IMR-90 (cell line): ENCODE data around the gene MYL6. TPM values are rescaled to one million over a fixed set of nuclear protein-coding genes. Genes with fewer than 3 reads are reported as not detected.

Experiments
- ATAC-seq: fragments of 200-7000 bp; cut with Tn5 transposase; 2 replicates; pipeline ENCODE4 v1.9.1; 2020; ENCODE audit warnings: low read depth, mild to moderate bottlenecking, moderate library complexity
- BruUV-seq: library from RNA; stranded (reverse); fragments of 400-500 nt; replicated peaks from 2 replicates; lab custom pipeline; 2021; lab: Mats Ljungman, UMichigan
- CTCF ChIA-PET: fragments of 300-600 bp; formaldehyde crosslinking; extraction: SDS; loops from one replicate; lab custom pipeline; 2021; ENCODE audit warnings: antibody characterized with exemption; lab: Yijun Ruan, JAX
- POLR2A ChIA-PET: fragments of 300-600 bp; sonication (Branson Sonifier 250); formaldehyde crosslinking; loops from one replicate; lab custom pipeline; 2022; ENCODE audit warnings: antibody characterized with exemption; ENCODE audit not compliant: unreplicated experiment; lab: Charles Lee
- DNase-seq: peaks from one replicate; pipeline ENCODE4 v3.0.0; 2013
- H2AFZ ChIP-seq: replicated peaks from 2 replicates; pipeline ENCODE3; 2013; ENCODE audit warnings: low read length, mild to moderate bottlenecking; ENCODE audit not compliant: poor library complexity
- H2AK5ac ChIP-seq: 2 replicates; pipeline ENCODE4 v1.6.1; 2013; ENCODE audit warnings: low read depth, low read length, inconsistent platforms
- H2AK9ac ChIP-seq: replicated peaks from 2 replicates; pipeline ENCODE3; 2013; ENCODE audit warnings: mild to moderate bottlenecking, low read depth, low read length, moderate library complexity; ENCODE audit not compliant: poor library complexity
- H2BK120ac ChIP-seq: 2 replicates; pipeline ENCODE4 v1.6.1; 2013; ENCODE audit warnings: low read depth, low read length, inconsistent platforms
- H2BK15ac ChIP-seq: 3 replicates; pipeline ENCODE4 v1.6.1; 2013; ENCODE audit warnings: low read depth, low read length, inconsistent platforms
- H2BK20ac ChIP-seq: 2 replicates; pipeline ENCODE4 v1.6.1; 2013; ENCODE audit warnings: low read depth, mild to moderate bottlenecking, inconsistent platforms, low read length, moderate library complexity
- H2BK5ac ChIP-seq: 2 replicates; pipeline ENCODE4 v1.6.1; 2013; ENCODE audit warnings: mild to moderate bottlenecking, low read depth, low read length, inconsistent platforms; ENCODE audit not compliant: poor library complexity, severe bottlenecking
- H3K14ac ChIP-seq: replicated peaks from 2 replicates; pipeline ENCODE4 v1.6.1; 2013; ENCODE audit warnings: low read depth, low read length, inconsistent platforms
- H3K18ac ChIP-seq: 2 replicates; pipeline ENCODE4 v1.6.1; 2013; ENCODE audit warnings: low read depth, low read length, control low read depth
- H3K23ac ChIP-seq: 2 replicates; pipeline ENCODE4 v1.6.1; 2013; ENCODE audit warnings: low read depth, low read length, inconsistent platforms
- H3K27ac ChIP-seq: 2 replicates; pipeline ENCODE4 v1.5.1; 2013; ENCODE audit warnings: mild to moderate bottlenecking, control low read depth, low read length; ENCODE audit not compliant: insufficient read depth
- H3K27me3 ChIP-seq: 2 replicates; pipeline ENCODE4 v1.6.1; 2013; ENCODE audit warnings: low read length; ENCODE audit not compliant: control insufficient read depth, insufficient read depth
- H3K36me3 ChIP-seq: 2 replicates; pipeline ENCODE4 v1.6.1; 2013; ENCODE audit warnings: low read length, mixed read lengths; ENCODE audit not compliant: control insufficient read depth, insufficient read depth
- H3K4ac ChIP-seq: 2 replicates; pipeline ENCODE4 v1.6.1; 2013; ENCODE audit warnings: low read depth, low read length, inconsistent platforms
- H3K4me1 ChIP-seq: 2 replicates; pipeline ENCODE4 v1.6.1; 2013; ENCODE audit warnings: low read length, mixed read lengths; ENCODE audit not compliant: control insufficient read depth, insufficient read depth
- H3K4me2 ChIP-seq: 2 replicates; pipeline ENCODE4 v1.6.1; 2013; ENCODE audit warnings: low read depth, mild to moderate bottlenecking, control low read depth, low read length, moderate library complexity
- H3K4me3 ChIP-seq: 2 replicates; pipeline ENCODE4 v1.5.1; 2013; ENCODE audit warnings: low read depth, mild to moderate bottlenecking, control low read depth, low read length, moderate library complexity; ENCODE audit not compliant: insufficient read depth
- H3K56ac ChIP-seq: 2 replicates; pipeline ENCODE4 v1.6.1; 2013; ENCODE audit warnings: low read length, inconsistent platforms; ENCODE audit not compliant: insufficient read depth; ENCODE audit errors: extremely low read depth
- H3K79me1 ChIP-seq, 2 experiments: 2 replicates each; pipeline ENCODE4 v1.6.1; 2013; ENCODE audit warnings: low read length in 2 of 2, inconsistent platforms in 1 of 2, low read depth in 1 of 2
- H3K9ac ChIP-seq: 2 replicates; pipeline ENCODE4 v1.6.1; 2013; ENCODE audit warnings: low read depth, low read length, control low read depth
- H3K9me1 ChIP-seq: 2 replicates; pipeline ENCODE4 v1.6.1; 2013; ENCODE audit warnings: low read length, inconsistent platforms; ENCODE audit not compliant: insufficient read depth
- H3K9me3 ChIP-seq: 2 replicates; pipeline ENCODE4 v1.6.1; 2013; ENCODE audit warnings: low read length; ENCODE audit not compliant: control insufficient read depth, insufficient read depth
- H4K20me1 ChIP-seq: 2 replicates; pipeline ENCODE4 v1.6.1; 2013; ENCODE audit warnings: low read length, inconsistent platforms; ENCODE audit not compliant: insufficient read depth
- H4K5ac ChIP-seq: 2 replicates; pipeline ENCODE4 v1.6.1; 2013; ENCODE audit warnings: mild to moderate bottlenecking, low read depth, low read length, control low read depth
- H4K8ac ChIP-seq, 2 experiments: 2 replicates each; pipeline ENCODE4 v1.6.1; 2013; ENCODE audit warnings: low read depth in 2 of 2, low read length in 2 of 2, control low read depth in 1 of 2, inconsistent platforms in 1 of 2
- H4K91ac ChIP-seq: 2 replicates; pipeline ENCODE4 v1.6.1; 2013; ENCODE audit warnings: low read depth, low read length, inconsistent platforms; ENCODE audit not compliant: insufficient read depth
- CHD1 ChIP-seq: IDR thresholded peaks from 2 replicates; pipeline ENCODE4 v1.6.1; 2012; ENCODE audit warnings: low read depth, low read length, improper control_type of control experiment
- CTCF ChIP-seq: conservative IDR thresholded peaks from 2 replicates; pipeline ENCODE4 v1.5.1; 2012; ENCODE audit warnings: mild to moderate bottlenecking, low read depth, low read length, improper control_type of control experiment
- ELK1 ChIP-seq: fragments of 150-350 bp; IDR thresholded peaks from 2 replicates; pipeline ENCODE4 v1.6.1; 2016; ENCODE audit warnings: low read depth, mild to moderate bottlenecking, low read length, moderate library complexity, borderline replicate concordance
- FOS ChIP-seq: fragments of 150-350 bp; IDR thresholded peaks from 2 replicates; pipeline ENCODE4 v1.6.1; 2016; ENCODE audit warnings: low read depth, low read length
- MXI1 ChIP-seq: IDR thresholded peaks from 2 replicates; pipeline ENCODE4 v1.6.1; 2012; ENCODE audit warnings: low read depth, mild to moderate bottlenecking, low read length, moderate library complexity, borderline replicate concordance
- NFE2L2 ChIP-seq: fragments of 150-350 bp; IDR thresholded peaks from 2 replicates; pipeline ENCODE4 v1.6.1; 2016; ENCODE audit warnings: low read depth, mild to moderate bottlenecking, low read length
- SMC3 ChIP-seq: fragments of 150-350 bp; IDR thresholded peaks from 2 replicates; pipeline ENCODE4 v1.6.1; 2016; ENCODE audit warnings: low read depth, mild to moderate bottlenecking, antibody characterized with exemption, low read length, moderate library complexity
- whole genome bisulfite sequencing, 2 experiments: methylation state at CpG; one replicate each; pipeline versions ENCODE4 v1.1.5 to v1.1.7; 2013; ENCODE audit warnings: missing lambda C conversion rate in 2 of 2; ENCODE audit not compliant: insufficient read length in 1 of 2; ENCODE audit errors: extremely low coverage in 2 of 2; 5-methylcytosine and 5-hydroxymethylcytosine counted together
- dilution Hi-C: fragments of 300-500 bp; cut with HindIII; formaldehyde crosslinking; loops from one replicate; pipeline ENCODE4 v1.14.3; 2018; ENCODE audit warnings: low sequenced_read_pairs; ENCODE audit not compliant: unreplicated experiment
- in situ Hi-C: fragments of 300-500 bp; cut with MboI; formaldehyde crosslinking; loops from 3 replicates; pipeline ENCODE4 v1.14.3; 2019; ENCODE audit warnings: low sequenced_read_pairs, inconsistent platforms, mixed read lengths
- intact Hi-C: fragments of 100-400 bp; cut with micrococcal nuclease; formaldehyde crosslinking; loops from 2 replicates; pipeline ENCODE4 v1.10.0; 2022
- polyA plus RNA-seq, 3 experiments: library from polyadenylated mRNA; depleted of rRNA; stranded (reverse); fragments of >200 nt; gene quantifications; 2 replicates each; pipeline ENCODE4 v1.2.3, GENCODE V29; 2012; ENCODE audit warnings: low replicate concordance in 1 of 3
- total RNA-seq: library from RNA; depleted of rRNA; stranded (reverse); fragments of >200 nt; gene quantifications from 2 replicates; pipeline ENCODE4 v1.2.3, GENCODE V29; 2012

The MYL6 gene
- total and polyA plus RNA-seq, 2 of the 4 experiments (the other 2 are of a cell fraction) = 4,816 to 6,979 TPM

- Histone ChIP-seq H2BK120ac (no peak overlapping the region), H3K36me3 (peaks cover 31% of the 10 kb centered on the region), H2AK5ac (peak overlapping the region; percentile 88), H3K27me3 (no peaks in the 10 kb centered on the region), H2BK15ac (no peak overlapping the region), H4K20me1 (no peaks in the 10 kb centered on the region), H3K4ac (peak overlapping the region; percentile 73), H3K56ac (peak overlapping the region; percentile 78), H3K9ac (peak overlapping the region; percentile 91), H3K4me1 (peaks cover 6% of the 10 kb centered on the region; the same call in 1 of the 2 replicates), H4K5ac (0 out of 2 replicates have a peak overlapping the region, but pooled peaks have one; percentile 4), H3K9me3 (no peaks in the 10 kb centered on the region), H4K91ac (peak overlapping the region; percentile 87), H3K9me1 (no peaks in the 10 kb centered on the region), H4K8ac (peak overlapping the region; percentile 32 to 36; a peak in 2 of 4 replicates), H3K4me3 (peak overlapping the region; percentile 75), H2BK20ac (no peak overlapping the region), H3K18ac (peak overlapping the region; percentile 7), H3K23ac (peak overlapping the region; percentile 88), H3K14ac (peak overlapping the region; percentile 85), H2BK5ac (peak overlapping the region; percentile 51), H2AFZ (peak overlapping the region; percentile 88), H3K27ac (peak overlapping the region; percentile 44), H2AK9ac (peak overlapping the region; percentile 95), H3K4me2 (peak overlapping the region; percentile 92), H3K79me1 (peaks cover 44 to 76% of the 10 kb centered on the region in 2 experiments)
- DNase-seq (no peak), ATAC-seq (peak; percentile 13)
- 0% methylated on average over 8 of the region's 20 CpGs; no CpG with 5 or more reads in 1 of the 2 experiments for WGBS, 2 experiments
- BruUV-seq = no TSS peak
- POLR2A ChIA-PET = interaction anchor here (0.6 to 1.9 kb wide), 5 partner anchors 9 to 93 kb away, joined by 3 to 8 read pairs (median 3); partner anchors contain the start of genes MYL6, RNF41 and ZC3H10
- dilution Hi-C loops = no loop called here
- CTCF ChIA-PET = interaction anchor here (0.5 to 1.3 kb wide), 3 partner anchors 20 to 82 kb away, joined by 3 to 10 read pairs (median 6); partner anchors contain the start of gene SMARCC2
- intact Hi-C loops = no loop called here
- TF ChIP-seq SMC3 = no peak
- no peak for TF ChIP-seq MXI1
- no peak for TF ChIP-seq ELK1
- TF ChIP-seq FOS = peak; percentile 37; the same call in 1 of the 2 replicates
- TF ChIP-seq CHD1 = peak; percentile 65; the same call in 1 of the 2 replicates
- no peak for TF ChIP-seq NFE2L2
- TF ChIP-seq CTCF = no peak
- in situ Hi-C loops = loop anchor here (5.0 kb wide), 1 partner anchor 59 kb away; the partner anchor contains the start of gene SMARCC2
Observed at GRCh38 chr12:56128670-56129205, 29.4 kb upstream of the MYL6 start.
